Measurements from ENCODE around the gene NOPCHAP1.
A peak's percentile ranks its signal among the peaks of the same experiment; 100 is the strongest.

The NOPCHAP1 gene

GRCh38 chr12:104985206-104985605 is 910 bp upstream of the NOPCHAP1 start:
- peaks cover 10 to 13% of the 10 kb centered on the region in 2 donors for H3K4me1 ChIP-seq (ENCODE audit: control insufficient read depth in 2 of 2, insufficient read depth in 2 of 2, low read length in 2 of 2)
- no peaks in the 10 kb centered on the region for H3K27me3 ChIP-seq (ENCODE audit: control insufficient read depth in 2 of 2, insufficient read depth in 2 of 2, low read length in 2 of 2)
- no peak overlapping the region for H3K9ac ChIP-seq (ENCODE audit: low read depth in 1 of 2, low read length in 2 of 2)
- H3K36me3 ChIP-seq (ENCODE audit: control insufficient read depth in 2 of 2, insufficient read depth in 2 of 2, low read length in 2 of 2), result peaks cover 0 to 3% of the 10 kb centered on the region in 2 donors
- H3K4me3 ChIP-seq (ENCODE audit: low read length in 2 of 2), result peak overlapping the region in 1 of 2 donors; percentile 86
- H3K27ac ChIP-seq (ENCODE audit: low read depth in 2 of 2, low read length in 2 of 2), result no peak overlapping the region
- H3K9me3 ChIP-seq (ENCODE audit: control insufficient read depth in 2 of 2, low read length in 2 of 2), result no peaks in the 10 kb centered on the region

- H3K27ac ChIP-seq (ENCODE audit: low read depth in 2 of 2, low read length in 2 of 2), result peak overlapping the region in 1 of 2 donors; percentile 2
- peaks cover 28 to 39% of the 10 kb centered on the region in 2 donors for H3K36me3 ChIP-seq (ENCODE audit: control insufficient read depth in 2 of 2, insufficient read depth in 2 of 2, low read length in 2 of 2)
Measured at GRCh38 chr12:104990950-104991349, 4.8 kb downstream of the NOPCHAP1 start.

GRCh38 chr12:104991565-104992128 is 5.5 kb downstream of the NOPCHAP1 start:
- H3K27ac ChIP-seq (ENCODE audit: low read depth in 2 of 2, low read length in 2 of 2), result no peak overlapping the region
- H3K4me3 ChIP-seq (ENCODE audit: low read length in 2 of 2), result no peak overlapping the region
- no peaks in the 10 kb centered on the region for H3K9me3 ChIP-seq (ENCODE audit: control insufficient read depth in 2 of 2, low read length in 2 of 2)
- H3K4me1 ChIP-seq (ENCODE audit: control insufficient read depth in 2 of 2, insufficient read depth in 2 of 2, low read length in 2 of 2), result peaks cover 9 to 12% of the 10 kb centered on the region in 2 donors
- peaks cover 28 to 45% of the 10 kb centered on the region in 2 donors for H3K36me3 ChIP-seq (ENCODE audit: control insufficient read depth in 2 of 2, insufficient read depth in 2 of 2, low read length in 2 of 2)
- no peaks in the 10 kb centered on the region for H3K27me3 ChIP-seq (ENCODE audit: control insufficient read depth in 2 of 2, insufficient read depth in 2 of 2, low read length in 2 of 2)
- H3K9ac ChIP-seq (ENCODE audit: low read depth in 1 of 2, low read length in 2 of 2), result no peak overlapping the region

More at GRCh38 chr12:104990950-104991349, 4.8 kb downstream of the NOPCHAP1 start:
- H3K9ac ChIP-seq (ENCODE audit: low read depth in 1 of 2, low read length in 2 of 2), result no peak overlapping the region
- no peaks in the 10 kb centered on the region for H3K27me3 ChIP-seq (ENCODE audit: control insufficient read depth in 2 of 2, insufficient read depth in 2 of 2, low read length in 2 of 2)
- peaks cover 10 to 13% of the 10 kb centered on the region in 2 donors for H3K4me1 ChIP-seq (ENCODE audit: control insufficient read depth in 2 of 2, insufficient read depth in 2 of 2, low read length in 2 of 2)
- no peak overlapping the region for H3K4me3 ChIP-seq (ENCODE audit: low read length in 2 of 2)
- no peaks in the 10 kb centered on the region for H3K9me3 ChIP-seq (ENCODE audit: control insufficient read depth in 2 of 2, low read length in 2 of 2)

- Histone ChIP-seq H3K27ac (ENCODE audit: low read depth in 2 of 2, low read length in 2 of 2) (no peak overlapping the region), H3K4me3 (ENCODE audit: low read length in 2 of 2) (no peak overlapping the region), H3K9ac (ENCODE audit: low read depth in 1 of 2, low read length in 2 of 2) (no peak overlapping the region), H3K9me3 (ENCODE audit: control insufficient read depth in 2 of 2, low read length in 2 of 2) (no peaks in the 10 kb centered on the region), H3K36me3 (ENCODE audit: control insufficient read depth in 2 of 2, insufficient read depth in 2 of 2, low read length in 2 of 2) (peaks cover 28 to 49% of the 10 kb centered on the region in 2 donors), H3K4me1 (ENCODE audit: control insufficient read depth in 2 of 2, insufficient read depth in 2 of 2, low read length in 2 of 2) (peaks cover 5 to 8% of the 10 kb centered on the region in 2 donors), H3K27me3 (ENCODE audit: control insufficient read depth in 2 of 2, insufficient read depth in 2 of 2, low read length in 2 of 2) (no peaks in the 10 kb centered on the region)
Measured at GRCh38 chr12:104994336-104994735, 8.2 kb downstream of the NOPCHAP1 start.

- H3K4me1 ChIP-seq (ENCODE audit: control insufficient read depth in 2 of 2, insufficient read depth in 2 of 2, low read length in 2 of 2), result peaks cover 5 to 8% of the 10 kb centered on the region in 2 donors
- no peak overlapping the region for H3K9ac ChIP-seq (ENCODE audit: low read depth in 1 of 2, low read length in 2 of 2)
- H3K4me3 ChIP-seq (ENCODE audit: low read length in 2 of 2), result no peak overlapping the region
- H3K36me3 ChIP-seq (ENCODE audit: control insufficient read depth in 2 of 2, insufficient read depth in 2 of 2, low read length in 2 of 2), result peaks cover 30 to 33% of the 10 kb centered on the region in 2 donors
- no peaks in the 10 kb centered on the region for H3K27me3 ChIP-seq (ENCODE audit: control insufficient read depth in 2 of 2, insufficient read depth in 2 of 2, low read length in 2 of 2)
- H3K27ac ChIP-seq (ENCODE audit: low read depth in 2 of 2, low read length in 2 of 2), result no peak overlapping the region
- no peaks in the 10 kb centered on the region for H3K9me3 ChIP-seq (ENCODE audit: control insufficient read depth in 2 of 2, low read length in 2 of 2)
Measured at GRCh38 chr12:104997541-104997940, 11.4 kb downstream of the NOPCHAP1 start.

- Histone ChIP-seq H3K27me3 (ENCODE audit: control insufficient read depth in 2 of 2, insufficient read depth in 2 of 2, low read length in 2 of 2) (no peaks in the 10 kb centered on the region), H3K36me3 (ENCODE audit: control insufficient read depth in 2 of 2, insufficient read depth in 2 of 2, low read length in 2 of 2) (peaks cover 23 to 29% of the 10 kb centered on the region in 2 donors), H3K4me3 (ENCODE audit: low read length in 2 of 2) (no peak overlapping the region), H3K4me1 (ENCODE audit: control insufficient read depth in 2 of 2, insufficient read depth in 2 of 2, low read length in 2 of 2) (peaks cover 5 to 8% of the 10 kb centered on the region in 2 donors), H3K9me3 (ENCODE audit: control insufficient read depth in 2 of 2, low read length in 2 of 2) (no peaks in the 10 kb centered on the region), H3K27ac (ENCODE audit: low read depth in 2 of 2, low read length in 2 of 2) (no peak overlapping the region), H3K9ac (ENCODE audit: low read depth in 1 of 2, low read length in 2 of 2) (no peak overlapping the region)
Measured at GRCh38 chr12:104998423-104999346, 12.6 kb downstream of the NOPCHAP1 start.

- H3K9me3 ChIP-seq (ENCODE audit: control insufficient read depth in 2 of 2, low read length in 2 of 2), result no peaks in the 10 kb centered on the region
- no peaks in the 10 kb centered on the region for H3K27me3 ChIP-seq (ENCODE audit: control insufficient read depth in 2 of 2, insufficient read depth in 2 of 2, low read length in 2 of 2)
- H3K36me3 ChIP-seq (ENCODE audit: control insufficient read depth in 2 of 2, insufficient read depth in 2 of 2, low read length in 2 of 2), result peaks cover 22 to 27% of the 10 kb centered on the region in 2 donors
- no peak overlapping the region for H3K9ac ChIP-seq (ENCODE audit: low read depth in 1 of 2, low read length in 2 of 2)
- peaks cover 5 to 8% of the 10 kb centered on the region in 2 donors for H3K4me1 ChIP-seq (ENCODE audit: control insufficient read depth in 2 of 2, insufficient read depth in 2 of 2, low read length in 2 of 2)
- no peak overlapping the region for H3K4me3 ChIP-seq (ENCODE audit: low read length in 2 of 2)
- H3K27ac ChIP-seq (ENCODE audit: low read depth in 2 of 2, low read length in 2 of 2), result no peak overlapping the region
Measured at GRCh38 chr12:104999347-104999685, 13.2 kb downstream of the NOPCHAP1 start.

GRCh38 chr12:105001476-105001875 is 15.4 kb downstream of the NOPCHAP1 start:
- H3K4me3 ChIP-seq (ENCODE audit: low read length in 2 of 2), result no peak overlapping the region
- H3K9ac ChIP-seq (ENCODE audit: low read depth in 1 of 2, low read length in 2 of 2), result no peak overlapping the region
- H3K9me3 ChIP-seq (ENCODE audit: control insufficient read depth in 2 of 2, low read length in 2 of 2), result no peaks in the 10 kb centered on the region
- peaks cover 5 to 8% of the 10 kb centered on the region in 2 donors for H3K4me1 ChIP-seq (ENCODE audit: control insufficient read depth in 2 of 2, insufficient read depth in 2 of 2, low read length in 2 of 2)
- H3K27me3 ChIP-seq (ENCODE audit: control insufficient read depth in 2 of 2, insufficient read depth in 2 of 2, low read length in 2 of 2), result no peaks in the 10 kb centered on the region
- peaks cover 13 to 17% of the 10 kb centered on the region in 2 donors for H3K36me3 ChIP-seq (ENCODE audit: control insufficient read depth in 2 of 2, insufficient read depth in 2 of 2, low read length in 2 of 2)
- no peak overlapping the region for H3K27ac ChIP-seq (ENCODE audit: low read depth in 2 of 2, low read length in 2 of 2)

- Histone ChIP-seq H3K9ac (ENCODE audit: low read depth in 1 of 2, low read length in 2 of 2) (no peak overlapping the region), H3K9me3 (ENCODE audit: control insufficient read depth in 2 of 2, low read length in 2 of 2) (no peaks in the 10 kb centered on the region), H3K27ac (ENCODE audit: low read depth in 2 of 2, low read length in 2 of 2) (no peak overlapping the region), H3K36me3 (ENCODE audit: control insufficient read depth in 2 of 2, insufficient read depth in 2 of 2, low read length in 2 of 2) (peaks cover 10 to 13% of the 10 kb centered on the region in 2 donors), H3K4me1 (ENCODE audit: control insufficient read depth in 2 of 2, insufficient read depth in 2 of 2, low read length in 2 of 2) (no peaks in the 10 kb centered on the region), H3K4me3 (ENCODE audit: low read length in 2 of 2) (no peak overlapping the region), H3K27me3 (ENCODE audit: control insufficient read depth in 2 of 2, insufficient read depth in 2 of 2, low read length in 2 of 2) (no peaks in the 10 kb centered on the region)
Measured at GRCh38 chr12:105013892-105014291, 27.8 kb downstream of the NOPCHAP1 start.

- no peak overlapping the region for H3K4me3 ChIP-seq (ENCODE audit: low read length in 2 of 2)
- no peaks in the 10 kb centered on the region for H3K9me3 ChIP-seq (ENCODE audit: control insufficient read depth in 2 of 2, low read length in 2 of 2)
Measured at GRCh38 chr12:105014603-105015002, 28.5 kb downstream of the NOPCHAP1 start.

More at GRCh38 chr12:105014603-105015002, 28.5 kb downstream of the NOPCHAP1 start:
- Histone ChIP-seq H3K4me1 (ENCODE audit: control insufficient read depth in 2 of 2, insufficient read depth in 2 of 2, low read length in 2 of 2) (no peaks in the 10 kb centered on the region), H3K27ac (ENCODE audit: low read depth in 2 of 2, low read length in 2 of 2) (no peak overlapping the region), H3K27me3 (ENCODE audit: control insufficient read depth in 2 of 2, insufficient read depth in 2 of 2, low read length in 2 of 2) (no peaks in the 10 kb centered on the region), H3K9ac (ENCODE audit: low read depth in 1 of 2, low read length in 2 of 2) (no peak overlapping the region), H3K36me3 (ENCODE audit: control insufficient read depth in 2 of 2, insufficient read depth in 2 of 2, low read length in 2 of 2) (peaks cover 10 to 13% of the 10 kb centered on the region in 2 donors)

Data from mucosa of rectum (tissue), 2 donors.